HS-27A (cell line): ENCODE data around the gene CMKLR1.

Source experiments
- DNase-seq: peaks from one replicate; pipeline ENCODE4 v3.0.0-alpha.2; 2012; ENCODE audit warnings: low read depth, missing footprints

Gene CMKLR1

DNA sequence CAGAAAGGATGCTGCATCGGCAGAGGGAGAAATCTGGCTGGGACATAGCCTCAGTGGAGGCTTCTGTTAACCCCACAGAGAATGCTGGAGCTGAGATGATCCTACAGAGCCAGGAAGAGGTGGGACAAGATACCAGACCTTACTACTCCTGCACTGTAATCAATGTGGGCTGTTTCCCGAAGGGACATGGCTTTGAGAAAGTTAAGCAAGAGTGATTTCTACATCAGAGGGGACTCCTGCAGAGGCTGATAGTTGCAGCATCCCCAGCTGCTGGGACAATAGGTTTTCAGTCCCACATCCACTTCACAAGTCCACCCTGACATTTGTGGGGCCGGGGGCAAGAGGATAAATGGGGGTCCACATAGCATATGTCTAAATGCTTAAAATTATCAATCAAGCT is 22.5 kb upstream of the CMKLR1 start:
- no peak for DNase-seq

GRCh38 chr12:108360487-108360886 is 21.4 kb upstream of the CMKLR1 start:
- no peak for DNase-seq

- no peak for DNase-seq
These were observed 20.9 kb upstream of the CMKLR1 start for GRCh38 chr12:108360057-108360456.

GRCh38 chr12:108358580-108358965 is 19.5 kb upstream of the CMKLR1 start:
- DNase-seq, result no peak

GRCh38 chr12:108357834-108358579 is 18.9 kb upstream of the CMKLR1 start:
- no peak for DNase-seq

- DNase-seq, result no peak
These were observed 18.0 kb upstream of the CMKLR1 start for GRCh38 chr12:108356835-108357806.

GRCh38 chr12:108355069-108355468 is 16.0 kb upstream of the CMKLR1 start:
- DNase-seq, result no peak

- no peak for DNase-seq
These were observed 13.5 kb upstream of the CMKLR1 start for GRCh38 chr12:108352591-108352990.

- DNase-seq, result no peak
These were observed 11.4 kb upstream of the CMKLR1 start for GRCh38 chr12:108350511-108350910.

DNA sequence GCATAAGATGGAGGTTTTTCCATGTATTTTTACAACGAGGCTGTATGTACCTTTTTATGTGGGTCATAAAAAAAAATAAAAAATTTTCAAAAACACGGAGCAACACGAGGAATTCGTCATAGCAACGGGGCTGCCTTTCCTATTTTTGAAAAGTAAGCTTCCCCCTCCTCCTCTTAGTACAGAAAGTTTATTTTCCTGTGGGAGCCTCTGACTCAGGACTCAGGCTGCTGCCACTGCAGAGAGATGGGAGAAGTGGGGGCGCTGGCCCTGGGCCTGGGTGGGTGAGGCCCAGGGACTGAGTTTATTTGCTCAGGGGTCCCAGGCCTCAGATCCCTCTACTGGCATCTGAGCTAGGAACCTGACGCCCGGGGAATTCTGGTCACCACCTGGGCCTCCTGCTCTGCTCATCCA is 10.2 kb upstream of the CMKLR1 start:
- no peak for DNase-seq

GRCh38 chr12:108348842-108349241 is 9.7 kb upstream of the CMKLR1 start:
- no peak for DNase-seq

DNA sequence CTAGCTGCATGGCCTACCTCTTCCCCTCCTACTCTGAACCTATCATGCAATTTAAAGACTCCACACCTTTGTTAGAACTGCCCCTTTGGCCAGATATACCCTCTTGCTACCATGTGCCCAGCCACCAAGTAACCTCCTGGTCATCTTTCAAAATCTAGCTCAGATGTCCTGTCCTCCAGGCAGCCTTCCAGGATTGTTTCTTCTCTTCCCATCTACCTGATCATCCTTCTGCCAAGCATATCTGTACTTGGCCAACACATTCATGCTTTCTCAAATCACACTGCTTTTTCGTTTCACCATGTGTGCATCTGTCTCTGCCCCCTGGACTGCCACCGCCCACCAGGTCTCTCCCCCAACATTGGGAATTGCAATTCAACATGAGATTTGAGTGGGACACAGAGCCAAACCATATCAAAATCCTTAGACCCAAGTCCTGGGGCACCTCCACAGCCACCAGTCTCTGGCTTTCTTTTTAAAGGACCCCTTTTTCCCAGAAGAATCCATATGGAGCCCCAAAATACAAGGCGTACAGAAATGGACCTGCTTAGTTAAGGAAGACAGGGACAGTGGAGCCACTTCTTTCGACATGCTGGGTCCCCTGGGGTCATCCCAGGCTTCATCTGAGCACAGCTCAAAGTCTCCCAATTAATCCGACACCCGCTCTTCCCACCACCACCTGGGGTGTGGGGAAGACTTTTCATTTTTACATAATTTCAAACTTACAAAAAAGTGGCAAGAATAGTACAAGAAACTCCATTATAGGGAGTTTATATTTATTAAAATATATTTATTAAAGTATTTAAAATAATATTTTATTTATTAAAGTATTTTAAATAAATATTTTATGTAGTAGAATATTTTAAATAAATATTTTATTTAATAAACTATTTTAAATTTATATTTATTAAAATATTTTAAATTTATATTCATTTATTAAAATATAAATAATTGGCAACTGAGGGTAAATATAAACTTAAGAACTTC is 7.9 kb upstream of the CMKLR1 start:
- no peak for DNase-seq

GRCh38 chr12:108345716-108346633 is 6.9 kb upstream of the CMKLR1 start:
- no peak for DNase-seq

DNA sequence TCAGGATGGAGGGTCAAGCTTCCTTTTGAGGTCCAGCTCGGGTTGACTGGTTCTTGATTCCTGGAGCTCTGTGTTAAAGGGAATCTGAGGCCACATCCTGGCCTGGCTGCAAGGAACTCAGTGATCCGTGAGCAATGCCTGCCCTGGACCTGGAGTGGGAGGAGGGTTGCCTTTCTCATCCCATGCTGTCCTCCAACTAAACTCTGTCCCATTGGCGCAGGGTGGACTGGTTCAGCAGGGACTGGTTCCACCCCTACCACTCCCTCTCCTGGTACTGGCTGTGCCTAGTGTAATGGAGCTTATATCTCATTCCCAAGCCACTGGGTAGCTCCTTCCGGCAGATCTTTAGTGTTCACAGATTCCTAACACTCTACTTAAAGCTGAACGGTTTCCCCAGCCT is 3.9 kb upstream of the CMKLR1 start:
- DNase-seq, result no peak

- no peak for DNase-seq
These were observed 3.0 kb upstream of the CMKLR1 start for GRCh38 chr12:108341854-108342847.

DNA sequence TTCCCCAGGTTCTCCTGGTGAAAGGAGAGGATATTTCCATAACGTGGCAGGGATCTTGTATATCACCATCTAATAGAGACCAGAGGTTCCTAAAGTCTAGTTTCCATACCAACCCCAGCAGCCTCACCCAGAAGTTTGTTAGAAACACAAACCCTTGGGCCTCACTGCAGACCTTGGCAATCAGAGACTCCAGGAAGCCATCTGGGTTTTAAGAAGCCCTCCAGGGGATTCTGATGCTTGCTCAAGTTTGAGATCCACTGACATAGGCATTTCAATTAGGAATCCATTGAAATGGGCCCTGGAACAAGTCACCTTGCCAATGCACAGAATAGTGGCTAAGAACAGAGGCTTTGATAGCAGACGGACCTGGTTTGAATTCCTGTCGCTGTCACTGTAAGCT is 2.2 kb upstream of the CMKLR1 start:
- no peak for DNase-seq

DNA sequence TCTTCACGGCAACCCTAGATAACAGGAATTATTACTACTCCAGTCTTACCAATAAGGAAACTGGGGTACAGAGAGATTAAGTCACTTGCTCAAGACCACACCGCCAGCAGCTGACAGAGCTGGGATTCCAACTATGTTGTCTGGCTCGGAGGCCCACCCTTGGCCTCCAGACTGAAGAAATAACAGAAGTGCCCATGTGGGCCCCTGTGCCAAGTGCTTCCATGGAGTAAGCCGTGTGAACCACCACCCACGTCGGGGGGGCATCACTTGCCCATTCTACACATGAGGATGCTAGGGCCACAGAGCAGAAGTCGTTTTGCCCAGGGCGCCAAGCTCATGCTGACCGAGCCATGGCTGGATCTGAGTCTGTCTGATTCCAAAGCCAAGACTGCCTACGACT is 926 bp upstream of the CMKLR1 start:
- DNase-seq, result no peak

DNA sequence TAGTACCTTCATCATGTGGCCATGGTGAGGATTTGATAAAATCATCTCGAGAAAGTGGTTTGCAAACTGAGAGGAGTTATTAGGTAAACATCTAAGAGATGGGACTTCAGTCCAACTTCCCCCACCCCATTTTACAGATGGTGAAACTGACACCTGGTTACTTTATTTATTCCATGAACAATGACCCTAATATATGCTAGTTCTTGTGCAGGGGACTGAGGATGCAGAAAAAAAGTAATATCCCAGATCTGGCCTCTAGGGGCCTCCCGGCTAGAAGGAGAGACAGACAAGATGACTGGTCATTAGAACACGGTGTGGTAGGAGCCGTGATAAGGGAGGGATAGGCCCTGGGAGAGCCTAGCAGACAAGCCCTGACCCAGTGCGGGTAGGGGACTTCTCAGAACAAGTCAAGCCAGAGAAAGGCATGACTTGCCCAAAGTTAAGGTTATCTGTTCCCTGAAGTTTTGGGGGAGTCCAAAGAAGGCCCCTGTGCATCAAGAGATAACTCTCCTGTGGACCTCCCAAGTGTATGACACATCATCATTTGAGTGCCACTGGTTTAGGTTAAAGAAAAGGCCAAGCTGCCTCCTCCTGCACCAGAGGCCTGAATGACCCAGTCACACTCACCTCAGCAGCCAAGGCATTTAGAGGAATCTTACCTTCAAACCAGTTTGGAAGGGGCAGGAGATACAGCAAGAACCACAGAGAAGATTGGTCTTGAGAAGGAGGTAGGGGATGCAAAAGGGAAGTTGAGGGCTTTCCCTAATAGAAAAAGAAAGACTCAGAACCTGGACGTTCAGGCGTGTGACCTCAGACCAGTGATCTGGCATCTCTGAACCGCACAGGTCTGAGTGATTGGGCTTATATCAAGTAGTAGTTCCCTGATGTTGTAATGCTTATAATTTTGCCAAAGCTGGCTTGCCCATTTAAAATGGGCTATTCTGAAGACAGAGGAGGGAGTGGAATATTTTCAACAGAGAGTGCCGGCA is 1.6 kb downstream of the CMKLR1 start:
- DNase-seq, result no peak
